Mesodermal cell (in vitro differentiated cells): ENCODE results near the gene ESYT2.
A peak's percentile ranks its signal among the peaks of the same experiment; 100 is the strongest.
"Not testable (repeated sequence)": the region's sequence is repeated elsewhere in the genome, so short reads cannot be mapped to it uniquely, and the experiment has no call there.

Source experiments
- H3K27ac ChIP-seq: 2 replicates; pipeline ENCODE4 v1.7.0; 2013; ENCODE audit warnings: mild to moderate bottlenecking, low read depth, low read length, moderate library complexity; ENCODE audit not compliant: severe bottlenecking
- H3K36me3 ChIP-seq: 2 replicates; pipeline ENCODE4 v1.7.1; 2013; ENCODE audit warnings: mild to moderate bottlenecking, low read length, moderate library complexity; ENCODE audit not compliant: control insufficient read depth, insufficient read depth
- H3K4me1 ChIP-seq: one replicate; pipeline ENCODE4 v1.7.1; 2013; ENCODE audit warnings: mild to moderate bottlenecking, low read length; ENCODE audit not compliant: insufficient read depth, control insufficient read depth, poor library complexity, severe bottlenecking
- H3K4me3 ChIP-seq: 2 replicates; pipeline ENCODE4 v1.7.0; 2013; ENCODE audit warnings: low read length, control low read depth, mild to moderate bottlenecking; ENCODE audit not compliant: insufficient read depth, poor library complexity, severe bottlenecking; ENCODE audit errors: extremely low read depth
- H3K9me3 ChIP-seq: 2 replicates; pipeline ENCODE4 v1.7.1; 2013; ENCODE audit warnings: mild to moderate bottlenecking, low read length, moderate library complexity; ENCODE audit not compliant: control insufficient read depth
- WGBS, 2 experiments: methylation state at CpG; one replicate each; pipeline ENCODE4 v1.1.5; 2013; ENCODE audit warnings: missing lambda C conversion rate in 2 of 2; ENCODE audit not compliant: insufficient coverage in 2 of 2; 5-methylcytosine and 5-hydroxymethylcytosine counted together

The ESYT2 gene

DNA sequence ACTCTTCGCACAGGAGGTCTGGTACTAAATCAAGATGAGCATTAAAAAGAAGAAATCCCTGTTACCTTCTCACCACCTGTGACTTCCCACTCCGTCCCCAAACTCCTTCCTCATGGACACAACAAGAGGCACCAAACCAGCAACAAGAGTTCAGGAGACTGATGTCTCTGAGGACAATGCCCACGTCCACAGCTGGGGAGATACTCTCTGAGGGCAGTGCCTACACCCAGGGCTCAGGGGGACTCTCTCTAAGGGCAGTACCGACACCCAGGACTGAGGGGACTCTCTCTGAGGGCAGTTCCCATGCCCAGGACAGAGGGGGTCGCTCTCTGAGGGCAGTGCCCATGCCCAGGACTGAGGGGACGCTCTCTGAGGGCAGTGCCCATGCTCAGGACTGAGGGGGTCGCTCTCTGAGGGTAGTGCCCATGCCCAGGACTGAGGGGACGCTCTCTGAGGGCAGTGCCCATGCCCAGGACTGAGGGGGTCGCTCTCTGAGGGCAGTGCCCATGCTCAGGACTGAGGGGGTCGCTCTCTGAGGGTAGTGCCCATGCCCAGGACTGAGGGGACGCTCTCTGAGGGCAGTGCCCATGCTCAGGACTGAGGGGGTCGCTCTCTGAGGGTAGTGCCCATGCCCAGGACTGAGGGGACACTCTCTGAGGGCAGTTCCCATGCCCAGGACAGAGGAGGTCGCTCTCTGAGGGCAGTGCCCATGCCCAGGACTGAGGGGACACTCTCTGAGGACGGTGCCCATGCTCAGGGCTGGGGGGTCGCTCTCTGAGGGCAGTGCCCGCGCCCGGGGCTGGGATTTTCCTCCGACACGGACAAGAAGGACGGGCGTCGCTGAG lies 125.4 kb downstream of the ESYT2 start:
- peak overlapping the region; percentile 83 for H3K4me3 ChIP-seq
- peak overlapping the region; percentile 39 for H3K27ac ChIP-seq
- peaks cover 25% of the 10 kb centered on the region for H3K36me3 ChIP-seq
- not testable (repeated sequence) for H3K9me3 ChIP-seq, H3K4me1 ChIP-seq
- 12 to 14% methylated on average over 12 to 17 of the region's 23 CpGs for WGBS, 2 experiments

DNA sequence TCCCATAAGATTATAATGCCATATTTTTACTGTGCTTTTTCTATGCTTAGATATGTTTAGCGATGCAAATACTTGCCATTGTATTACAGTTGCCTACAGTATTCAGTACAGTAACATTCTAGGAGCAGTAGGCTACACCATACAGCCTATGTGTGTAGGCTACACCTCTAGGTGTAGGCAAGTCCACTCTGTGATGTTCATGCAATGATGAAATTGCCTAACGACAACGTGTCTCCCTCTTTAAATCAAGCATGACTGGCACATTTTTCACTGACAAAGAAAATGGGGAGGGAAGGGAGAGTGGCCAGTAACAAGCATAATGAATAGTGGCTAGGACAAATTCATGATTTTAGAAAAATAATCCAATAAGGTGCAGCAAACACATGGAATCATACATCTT lies 126.4 kb downstream of the ESYT2 start:
- Histone ChIP-seq H3K4me1 (peaks cover 7% of the 10 kb centered on the region), H3K9me3 (peaks cover 6% of the 10 kb centered on the region), H3K4me3 (no peak overlapping the region), H3K27ac (no peak overlapping the region), H3K36me3 (peaks cover 33% of the 10 kb centered on the region)
- WGBS, 2 experiments, result 100% methylated on average over 1 of the region's 3 CpGs; no CpG with 5 or more reads in 1 of the 2 experiments

DNA sequence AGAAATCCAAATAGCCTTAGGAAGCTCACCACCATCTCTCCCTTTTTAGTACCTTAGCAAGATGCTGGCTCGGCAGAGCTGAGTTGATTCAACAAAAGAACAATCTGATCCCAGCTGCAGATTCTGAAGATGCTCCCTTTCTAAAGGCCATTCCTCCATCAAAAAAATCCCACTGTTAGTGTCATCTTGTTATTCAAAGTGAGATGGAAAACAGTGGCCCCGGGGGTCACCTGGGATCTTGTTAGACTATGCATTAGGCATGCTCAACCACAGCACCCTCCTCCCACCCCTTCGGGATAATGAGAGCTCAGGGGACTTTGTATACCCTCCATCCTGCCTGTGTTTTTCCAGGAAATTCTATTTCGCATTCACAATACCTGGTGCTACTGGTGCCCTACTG lies 127.1 kb downstream of the ESYT2 start:
- Histone ChIP-seq H3K4me1 (peaks cover 7% of the 10 kb centered on the region), H3K9me3 (no peaks in the 10 kb centered on the region), H3K4me3 (no peak overlapping the region), H3K27ac (no peak overlapping the region), H3K36me3 (peaks cover 39% of the 10 kb centered on the region)
- WGBS, 2 experiments, result 39 to 45% methylated on average over 1 to 3 of the region's 4 CpGs

DNA sequence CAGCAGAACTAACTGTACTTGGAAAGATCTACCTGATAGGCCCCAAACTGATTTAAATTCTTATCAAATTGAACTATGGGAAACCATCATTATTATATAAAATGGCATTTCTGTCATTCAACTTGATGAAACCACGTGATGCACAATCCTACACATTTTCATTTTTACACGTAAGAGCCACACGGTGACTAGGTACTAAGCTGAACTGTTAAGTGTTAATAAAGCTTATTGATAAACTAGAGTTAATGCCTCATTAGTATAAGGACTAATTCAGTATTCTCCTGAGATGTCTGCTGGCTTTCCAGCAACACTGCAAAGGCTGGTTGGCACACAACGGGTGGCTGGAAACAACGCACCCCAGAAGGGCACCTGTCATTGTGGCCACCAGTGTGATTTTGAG lies 129.3 kb downstream of the ESYT2 start:
- peaks cover 59% of the 10 kb centered on the region for H3K36me3 ChIP-seq
- WGBS, 2 experiments, result 100% methylated on average over 2 of the region's 5 CpGs; no CpG with 5 or more reads in 1 of the 2 experiments
- no peak overlapping the region for H3K27ac ChIP-seq

DNA sequence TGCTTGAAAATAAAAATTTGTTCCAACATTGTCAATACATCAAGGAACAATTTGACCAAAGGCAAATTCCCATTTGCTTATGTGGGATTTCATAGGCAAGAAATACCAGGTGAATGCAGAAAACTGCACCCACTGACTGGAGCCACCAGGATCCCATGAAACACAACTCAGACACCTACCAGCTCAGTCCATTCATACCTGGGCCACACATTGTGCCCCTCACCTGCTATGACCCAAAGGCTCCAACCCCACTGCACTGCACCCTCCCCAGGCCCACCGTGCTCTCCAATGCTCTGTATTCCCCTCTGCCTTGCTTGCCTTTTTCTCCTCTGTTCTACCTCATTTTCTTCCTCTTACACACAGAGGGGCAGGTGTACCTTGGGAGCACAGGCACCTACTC lies 130.0 kb downstream of the ESYT2 start:
- Histone ChIP-seq H3K4me3 (no peak overlapping the region), H3K4me1 (peaks cover 7% of the 10 kb centered on the region), H3K27ac (no peak overlapping the region), H3K36me3 (peaks cover 63% of the 10 kb centered on the region), H3K9me3 (no peaks in the 10 kb centered on the region)
- WGBS, 2 experiments, result 0% methylated on average over 1 of the region's 1 CpG; no CpG with 5 or more reads in 1 of the 2 experiments

More for the DNA sequence above, 129.3 kb downstream of the ESYT2 start:
- H3K4me1 ChIP-seq, result peaks cover 7% of the 10 kb centered on the region
- no peaks in the 10 kb centered on the region for H3K9me3 ChIP-seq
- H3K4me3 ChIP-seq, result no peak overlapping the region

DNA sequence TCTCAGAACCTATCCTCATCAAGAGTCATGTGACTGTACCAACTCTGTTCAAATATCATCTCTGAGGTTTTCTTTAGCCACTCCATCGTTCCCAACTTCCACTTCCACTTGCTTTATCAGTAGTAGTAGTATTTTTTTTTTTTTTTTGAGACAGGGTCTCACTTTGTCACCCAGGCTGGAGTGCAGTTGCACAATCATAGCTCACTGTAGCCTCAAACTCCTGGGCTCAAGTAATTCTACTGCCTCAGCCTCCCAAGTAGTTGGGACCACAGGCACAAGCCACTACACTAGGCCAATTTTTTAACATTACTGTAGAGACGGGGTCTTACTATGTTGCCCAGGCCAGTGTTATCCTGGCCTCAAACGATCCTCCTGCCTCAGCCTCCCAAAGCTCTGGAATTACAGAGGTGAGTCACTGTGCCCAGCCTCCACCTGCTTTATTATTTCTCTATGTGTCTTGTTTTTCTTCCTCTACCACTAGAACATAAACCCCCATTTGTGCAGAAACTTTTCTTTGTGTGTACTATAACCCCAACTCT lies 130.6 kb downstream of the ESYT2 start:
- peaks cover 63% of the 10 kb centered on the region for H3K36me3 ChIP-seq

DNA sequence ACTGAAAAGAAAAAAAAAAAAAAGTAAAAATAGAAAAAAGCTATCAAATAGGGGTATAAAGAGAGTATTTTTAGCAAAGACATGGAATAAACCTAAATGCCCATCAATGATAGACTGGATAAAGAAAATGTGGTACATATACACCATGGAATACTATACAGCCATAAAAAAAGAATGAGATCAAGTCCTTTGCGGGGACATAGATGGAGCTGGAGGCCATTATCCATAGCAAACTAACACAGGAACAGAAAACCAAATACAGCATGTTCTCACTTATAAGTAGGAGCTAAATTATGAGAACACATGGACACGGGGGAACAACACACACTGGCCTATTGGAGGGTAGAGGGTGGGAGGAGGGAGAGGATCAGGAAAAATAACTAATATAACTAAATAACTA lies 131.7 kb downstream of the ESYT2 start:
- H3K27ac ChIP-seq, H3K4me1 ChIP-seq, H3K9me3 ChIP-seq, H3K4me3 ChIP-seq: not testable (repeated sequence)
- peaks cover 70% of the 10 kb centered on the region for H3K36me3 ChIP-seq
- no CpG with 5 or more reads among the region's 2 CpGs for WGBS, 2 experiments

More for the DNA sequence above, 130.6 kb downstream of the ESYT2 start:
- H3K4me1 ChIP-seq, result peaks cover 6% of the 10 kb centered on the region
- H3K27ac ChIP-seq, result no peak overlapping the region
- no peak overlapping the region for H3K4me3 ChIP-seq
- H3K9me3 ChIP-seq, result no peaks in the 10 kb centered on the region
- WGBS, 2 experiments, result 96% methylated on average over 2 of the region's 3 CpGs

DNA sequence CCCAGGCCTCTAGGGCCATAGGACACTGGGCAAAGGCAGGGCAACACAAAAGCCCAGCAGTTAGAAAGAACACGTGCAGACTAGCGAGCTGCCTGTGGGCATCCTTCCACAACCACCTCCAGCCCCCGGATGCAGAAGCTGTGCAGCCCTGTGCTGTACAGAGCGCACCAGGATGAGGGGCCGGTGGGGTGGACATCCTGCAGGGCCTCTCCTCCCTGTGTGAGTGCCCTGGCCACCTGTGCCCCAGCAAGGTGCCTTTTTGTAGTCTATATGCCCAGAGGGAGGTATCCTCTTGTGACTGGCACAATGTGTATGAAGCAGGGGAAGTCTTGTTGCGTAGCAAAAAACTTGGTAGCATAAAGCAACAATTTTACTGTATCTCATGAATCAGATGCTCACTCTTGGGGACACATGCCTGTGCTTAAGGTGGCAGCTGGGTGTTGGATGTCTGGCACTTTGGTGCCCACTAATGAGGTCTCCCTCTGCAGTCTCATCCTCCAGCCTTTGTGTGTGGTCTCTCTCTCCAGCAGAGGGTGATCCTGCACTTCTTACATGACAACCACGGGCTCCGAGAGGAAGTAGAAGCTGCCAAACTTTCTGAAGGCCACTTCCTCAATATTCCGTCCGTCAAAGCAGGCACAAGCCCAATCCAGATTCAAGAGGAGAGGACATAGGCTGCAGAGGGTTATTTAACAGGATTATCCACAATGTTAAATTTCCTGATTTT lies 133.4 kb downstream of the ESYT2 start:
- Histone ChIP-seq H3K4me1 (no peaks in the 10 kb centered on the region), H3K27ac (no peak overlapping the region), H3K9me3 (no peaks in the 10 kb centered on the region), H3K4me3 (no peak overlapping the region), H3K36me3 (peaks cover 69% of the 10 kb centered on the region)
- 79 to 100% methylated on average over 4 to 9 of the region's 10 CpGs for WGBS, 2 experiments

DNA sequence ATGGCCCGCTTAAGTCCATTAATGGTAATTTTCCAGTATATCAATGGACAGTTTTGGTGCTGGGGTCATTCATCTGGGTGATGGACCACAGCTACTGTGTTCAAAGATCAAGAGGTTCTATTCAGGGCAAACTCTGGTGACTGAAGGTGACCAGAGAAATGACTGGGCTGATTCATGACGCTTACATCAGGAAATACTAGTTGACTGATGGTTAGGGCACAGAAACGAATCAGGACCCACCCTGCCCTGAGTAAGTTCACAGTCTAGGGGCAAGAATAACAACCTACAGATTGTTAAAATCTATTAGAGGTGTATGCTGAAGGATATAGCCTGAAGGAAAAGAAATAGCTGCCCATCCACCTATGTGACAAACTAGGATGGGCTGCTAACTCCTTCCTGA lies 134.3 kb downstream of the ESYT2 start:
- H3K4me3 ChIP-seq, result no peak overlapping the region
- peaks cover 66% of the 10 kb centered on the region for H3K36me3 ChIP-seq
- 86 to 90% methylated on average over 2 of the region's 3 CpGs for WGBS, 2 experiments
- no peak overlapping the region for H3K27ac ChIP-seq
- H3K9me3 ChIP-seq, result no peaks in the 10 kb centered on the region
- no peaks in the 10 kb centered on the region for H3K4me1 ChIP-seq

DNA sequence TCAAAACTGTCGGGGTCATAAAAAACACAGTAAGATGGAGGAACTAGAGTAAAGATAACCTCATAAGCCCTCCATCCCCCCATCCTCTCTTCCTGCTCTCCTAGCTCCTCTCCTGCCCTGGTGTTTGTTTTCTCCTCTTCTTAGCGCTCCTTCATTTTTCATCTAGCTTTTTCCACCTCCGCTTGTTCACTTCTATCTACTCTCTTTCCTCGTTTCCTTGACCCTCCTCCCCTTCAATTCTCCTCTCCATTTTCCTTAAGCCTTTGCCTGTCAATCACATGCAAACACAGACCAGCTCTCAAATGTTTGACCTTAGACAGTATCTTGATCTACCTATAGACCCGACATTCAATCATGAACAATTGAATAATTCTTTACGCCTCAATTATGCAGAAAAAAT lies 134.7 kb downstream of the ESYT2 start:
- Histone ChIP-seq H3K27ac (no peak overlapping the region), H3K9me3 (no peaks in the 10 kb centered on the region), H3K4me1 (no peaks in the 10 kb centered on the region), H3K4me3 (no peak overlapping the region), H3K36me3 (peaks cover 67% of the 10 kb centered on the region)
- 94 to 96% methylated on average over 4 to 6 of the region's 6 CpGs for WGBS, 2 experiments
